ENCODE results near the gene LRBA.

DNA sequence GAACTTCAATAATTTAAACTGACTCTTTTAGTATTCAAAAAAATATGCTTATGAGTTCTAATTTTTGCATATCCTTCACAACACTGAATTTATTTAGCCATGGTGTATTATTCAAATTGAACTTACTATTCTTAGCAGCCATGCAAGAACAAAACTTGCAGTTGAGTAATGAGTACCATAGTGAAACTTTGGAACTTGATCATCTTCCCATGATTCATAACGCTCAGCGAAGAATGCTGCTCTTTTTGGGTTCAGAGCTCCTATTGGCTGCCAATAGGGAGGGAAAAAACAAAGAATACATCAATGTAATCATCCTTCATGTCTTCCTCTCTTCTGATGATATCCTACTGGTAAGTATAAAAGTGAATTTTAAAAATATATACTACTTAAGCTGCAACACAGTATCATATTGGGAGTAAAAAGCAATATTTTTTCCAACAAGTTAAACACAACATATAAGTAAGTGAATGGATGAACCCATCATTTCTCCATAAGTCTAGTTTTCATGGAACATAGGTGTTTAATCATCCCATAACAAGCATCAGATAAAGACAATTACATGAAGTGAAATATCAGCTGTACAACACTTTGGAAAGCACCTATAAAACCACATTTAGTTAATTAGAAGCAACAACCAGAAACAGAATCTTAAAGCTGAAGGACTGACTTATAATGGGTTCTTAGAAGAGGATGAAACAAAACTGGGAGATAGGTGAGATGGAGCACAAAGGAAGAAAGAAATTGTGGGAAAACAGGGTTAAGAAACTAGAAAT, 578.3 kb downstream of the LRBA start:
- no peak for TF ChIP-seq POLR2A (IDR thresholded peaks at IDR 0.05)
- TF ChIP-seq, protein P1, sequence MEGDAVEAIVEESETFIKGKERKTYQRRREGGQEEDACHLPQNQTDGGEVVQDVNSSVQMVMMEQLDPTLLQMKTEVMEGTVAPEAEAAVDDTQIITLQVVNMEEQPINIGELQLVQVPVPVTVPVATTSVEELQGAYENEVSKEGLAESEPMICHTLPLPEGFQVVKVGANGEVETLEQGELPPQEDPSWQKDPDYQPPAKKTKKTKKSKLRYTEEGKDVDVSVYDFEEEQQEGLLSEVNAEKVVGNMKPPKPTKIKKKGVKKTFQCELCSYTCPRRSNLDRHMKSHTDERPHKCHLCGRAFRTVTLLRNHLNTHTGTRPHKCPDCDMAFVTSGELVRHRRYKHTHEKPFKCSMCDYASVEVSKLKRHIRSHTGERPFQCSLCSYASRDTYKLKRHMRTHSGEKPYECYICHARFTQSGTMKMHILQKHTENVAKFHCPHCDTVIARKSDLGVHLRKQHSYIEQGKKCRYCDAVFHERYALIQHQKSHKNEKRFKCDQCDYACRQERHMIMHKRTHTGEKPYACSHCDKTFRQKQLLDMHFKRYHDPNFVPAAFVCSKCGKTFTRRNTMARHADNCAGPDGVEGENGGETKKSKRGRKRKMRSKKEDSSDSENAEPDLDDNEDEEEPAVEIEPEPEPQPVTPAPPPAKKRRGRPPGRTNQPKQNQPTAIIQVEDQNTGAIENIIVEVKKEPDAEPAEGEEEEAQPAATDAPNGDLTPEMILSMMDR (IDR thresholded peaks at IDR 0.05): no peak

Data from body of pancreas (tissue), 4 donors.